GM18858 (cell line): ENCODE results near the gene EIF4E3.

Experiments
- ATAC-seq: cut with Tn5 transposase; IDR thresholded peaks from one replicate; pipeline ENCODE4 v1.9.1; 2021; ENCODE audit not compliant: unreplicated experiment

Gene EIF4E3

DNA sequence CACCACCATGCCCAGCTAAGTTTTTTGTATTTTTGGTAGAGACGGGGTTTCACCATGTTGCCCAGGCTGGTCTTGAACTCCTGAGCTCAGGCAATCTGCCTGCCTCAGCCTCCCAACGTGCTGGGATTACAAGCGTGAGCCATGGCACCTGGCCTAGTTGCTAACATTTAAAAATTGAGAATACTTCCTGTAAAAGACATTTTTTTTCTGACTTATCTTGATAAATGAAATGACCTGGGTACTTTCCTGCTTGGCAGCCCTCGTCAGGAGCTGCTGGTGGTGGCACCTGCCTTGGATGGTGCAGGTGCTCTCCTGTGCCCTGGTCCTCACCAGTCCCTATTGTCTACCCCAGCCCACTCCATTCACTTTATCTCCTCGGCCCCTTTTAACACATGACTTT, 74.8 kb downstream of the EIF4E3 start:
- ATAC-seq: no peak

DNA sequence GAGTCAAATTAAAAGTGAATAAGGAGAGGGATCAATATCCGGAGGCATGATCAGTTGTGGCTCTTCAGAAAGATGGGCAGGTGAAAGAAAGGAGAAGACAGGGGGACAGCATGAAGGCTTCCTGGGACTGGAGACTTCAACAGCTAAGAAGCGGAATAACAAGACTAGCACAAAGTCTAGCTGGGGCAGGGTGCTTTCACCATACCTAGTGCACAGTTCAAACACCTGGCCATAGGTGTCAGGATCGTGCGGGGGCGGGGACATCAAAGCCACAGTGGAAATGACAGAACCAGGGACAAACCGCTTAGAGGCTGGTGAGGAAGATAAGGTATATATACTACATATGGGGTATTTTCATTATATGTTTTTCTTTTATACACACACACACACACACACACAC, 75.4 kb downstream of the EIF4E3 start:
- ATAC-seq: no peak

DNA sequence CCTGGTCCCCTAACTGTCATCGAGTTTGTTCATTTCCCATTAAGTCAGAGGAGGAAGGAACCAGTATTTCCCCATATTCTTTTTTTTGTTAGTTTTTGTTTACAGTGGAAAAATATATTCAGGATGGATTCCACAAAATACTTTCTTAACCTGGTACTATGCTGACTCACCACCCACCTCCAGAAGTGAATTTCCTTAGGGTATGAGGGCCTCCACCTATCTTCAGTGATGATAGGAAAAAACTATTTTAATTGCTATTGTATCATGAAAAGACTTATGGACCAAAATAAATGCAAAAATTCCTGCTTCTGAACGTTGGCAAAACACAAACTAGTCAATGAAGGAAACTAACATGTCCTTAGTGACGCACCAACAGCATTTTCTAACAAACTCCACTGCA, 77.5 kb downstream of the EIF4E3 start:
- no peak for ATAC-seq

DNA sequence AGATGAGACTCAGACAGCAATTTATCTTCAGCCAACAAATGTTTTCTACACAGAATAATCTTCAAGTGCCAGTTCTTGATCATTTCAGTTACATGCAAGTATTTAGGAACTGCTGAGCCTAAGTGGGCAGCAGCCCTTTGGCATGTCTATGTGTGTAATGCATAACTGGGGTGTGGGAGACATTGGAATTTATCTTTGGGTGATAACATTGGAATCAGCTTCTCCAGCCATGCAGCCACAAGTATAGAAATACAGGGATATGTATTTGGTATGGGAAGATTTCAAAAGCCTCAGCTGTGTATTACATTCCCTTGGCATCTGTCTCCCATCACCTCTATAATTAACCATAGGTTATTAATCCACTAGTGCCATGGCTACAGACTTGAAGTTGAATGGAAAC, 78.2 kb downstream of the EIF4E3 start:
- ATAC-seq: no peak

DNA sequence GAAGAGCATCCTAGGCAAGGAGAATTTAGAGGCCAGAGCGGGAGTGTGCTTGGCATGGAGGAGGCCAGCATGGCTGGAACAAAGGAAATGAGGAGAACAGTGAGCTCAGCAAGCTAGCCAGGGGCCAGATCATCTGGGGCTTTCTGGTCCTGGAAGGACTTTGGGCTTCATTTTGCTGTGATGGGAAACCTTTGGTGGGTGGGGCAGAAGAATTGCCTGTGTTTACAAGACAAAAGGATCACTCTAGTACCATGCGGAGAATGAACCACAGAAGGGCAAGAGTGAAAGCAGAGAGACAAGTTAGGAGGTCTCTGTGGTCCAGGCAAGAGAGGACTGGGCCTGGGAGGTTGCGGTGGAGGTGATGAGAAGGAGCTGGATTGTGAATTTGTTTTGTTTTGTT, 80.1 kb downstream of the EIF4E3 start:
- ATAC-seq: no peak

DNA sequence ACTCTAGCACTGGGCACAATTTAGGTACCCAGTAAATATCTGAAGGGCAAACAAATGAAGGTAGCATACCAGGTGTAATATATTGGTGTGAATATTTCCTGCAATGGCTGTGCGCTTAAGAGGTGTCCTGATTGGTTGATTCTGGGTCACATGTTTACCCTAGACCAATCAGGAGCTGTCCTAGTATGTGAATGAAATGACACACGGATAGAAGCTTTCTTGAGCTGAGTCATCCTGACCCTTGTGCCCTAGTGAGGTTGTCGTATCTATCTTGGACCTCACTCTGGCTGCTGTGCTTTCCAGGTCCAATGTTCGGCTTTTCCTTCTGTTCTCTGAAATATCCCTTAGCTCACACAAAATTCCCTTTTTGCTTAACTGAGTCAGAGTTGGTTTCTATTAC, 83.5 kb downstream of the EIF4E3 start:
- ATAC-seq: no peak

DNA sequence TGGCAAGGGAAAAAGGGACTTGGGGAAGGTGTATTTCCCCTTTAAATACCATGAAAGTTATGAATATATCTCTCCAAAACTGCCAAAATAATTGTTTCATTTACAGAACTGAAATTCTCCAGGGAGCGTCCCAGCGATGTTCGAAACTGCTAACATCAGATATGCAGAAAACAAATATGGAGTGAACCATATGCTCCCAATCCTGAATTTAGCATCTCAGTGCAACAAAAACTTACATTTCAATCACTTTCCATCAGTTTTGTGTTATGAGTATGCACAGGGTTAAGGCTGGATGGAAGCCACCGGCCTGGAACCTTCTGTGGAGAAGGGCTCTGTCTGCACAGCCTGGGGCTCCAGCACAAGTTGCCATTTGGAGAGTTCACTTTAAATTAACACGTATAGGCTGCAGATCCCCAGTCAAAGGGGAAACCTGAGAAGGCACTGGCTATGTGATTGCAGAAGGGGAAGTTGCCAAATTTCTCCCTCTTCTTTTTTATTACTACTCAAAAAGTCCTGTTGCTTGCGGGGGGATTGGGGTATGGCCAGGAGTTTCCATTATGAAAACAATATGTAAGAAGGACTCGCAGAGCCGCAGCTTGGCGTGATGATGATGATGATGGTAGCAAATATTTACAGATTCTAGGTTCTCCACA, 84.7 kb downstream of the EIF4E3 start:
- ATAC-seq: no peak

DNA sequence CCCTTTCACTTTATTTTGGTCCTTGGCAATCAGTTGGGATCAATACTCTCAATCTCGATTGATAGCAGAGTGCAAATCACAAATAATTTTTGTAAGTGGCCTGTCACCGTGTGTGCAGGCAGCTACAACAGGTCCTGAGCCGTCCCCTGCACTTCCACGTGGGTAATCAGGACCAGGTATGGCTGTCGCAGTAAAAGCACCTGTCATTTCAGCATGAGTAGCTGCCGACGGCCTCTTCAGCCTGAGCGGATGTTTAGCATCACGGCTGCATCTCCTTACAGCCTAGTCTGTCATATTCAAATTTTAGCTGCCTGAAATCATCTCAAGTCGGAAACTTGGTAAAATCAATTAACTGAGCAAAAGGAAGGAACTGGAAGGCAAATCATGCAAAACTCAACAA, 88.7 kb downstream of the EIF4E3 start:
- no peak for ATAC-seq

DNA sequence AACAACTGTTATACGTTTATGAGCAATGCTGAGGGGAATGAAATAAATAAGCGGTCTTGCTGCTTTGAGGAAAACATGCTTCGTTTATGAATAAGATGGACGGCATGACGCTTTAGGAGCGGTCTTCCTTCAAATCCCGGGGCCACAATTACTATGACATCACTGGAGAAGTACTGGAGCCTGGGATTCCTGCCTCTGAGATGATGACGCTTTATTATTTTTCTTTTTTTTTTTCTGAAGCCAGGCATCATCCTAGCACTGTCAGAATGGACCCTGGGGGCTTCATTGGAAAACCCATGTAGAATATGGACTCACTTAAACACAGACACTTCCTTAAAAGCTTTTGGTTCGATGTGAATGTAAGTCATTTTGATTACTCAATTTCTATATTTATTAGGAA, 89.2 kb downstream of the EIF4E3 start:
- ATAC-seq: no peak

DNA sequence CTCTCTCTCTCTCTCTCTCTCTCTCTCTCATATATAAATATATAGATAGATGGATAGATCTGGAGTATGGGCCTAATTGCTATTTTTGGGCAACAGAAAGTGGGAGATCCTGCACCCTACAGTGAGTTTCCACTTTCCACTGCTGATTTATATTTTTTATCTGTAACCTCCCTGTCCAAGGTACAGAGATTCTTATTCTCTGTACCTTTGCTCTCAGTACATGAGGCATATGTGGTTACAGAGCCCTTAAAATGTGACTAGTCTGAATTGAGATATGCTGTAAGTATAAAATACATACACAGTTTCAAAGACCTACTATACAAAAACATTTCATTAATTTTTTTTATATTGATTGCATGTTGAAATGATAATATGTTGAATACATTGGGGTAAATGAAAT, 90.5 kb downstream of the EIF4E3 start:
- ATAC-seq: no peak

DNA sequence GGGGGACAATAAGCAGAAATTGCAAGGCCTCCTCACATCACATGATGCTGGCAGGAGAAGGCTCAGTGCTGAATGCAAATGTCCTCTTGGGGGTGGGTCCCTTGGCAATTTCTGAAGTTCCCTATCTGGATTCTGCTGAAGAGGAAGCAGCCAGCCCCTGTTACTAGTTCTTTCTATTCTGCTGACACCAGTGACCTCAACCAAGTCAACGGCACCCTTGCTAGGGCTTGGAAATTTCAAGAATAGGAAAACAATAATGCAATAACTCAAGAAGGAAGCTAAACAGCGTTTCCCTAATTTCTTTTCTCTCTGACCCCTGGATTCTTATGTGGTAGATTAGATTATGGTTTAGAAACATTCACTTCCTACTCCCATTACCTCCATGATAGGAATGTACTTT, 95.5 kb downstream of the EIF4E3 start:
- ATAC-seq: no peak

DNA sequence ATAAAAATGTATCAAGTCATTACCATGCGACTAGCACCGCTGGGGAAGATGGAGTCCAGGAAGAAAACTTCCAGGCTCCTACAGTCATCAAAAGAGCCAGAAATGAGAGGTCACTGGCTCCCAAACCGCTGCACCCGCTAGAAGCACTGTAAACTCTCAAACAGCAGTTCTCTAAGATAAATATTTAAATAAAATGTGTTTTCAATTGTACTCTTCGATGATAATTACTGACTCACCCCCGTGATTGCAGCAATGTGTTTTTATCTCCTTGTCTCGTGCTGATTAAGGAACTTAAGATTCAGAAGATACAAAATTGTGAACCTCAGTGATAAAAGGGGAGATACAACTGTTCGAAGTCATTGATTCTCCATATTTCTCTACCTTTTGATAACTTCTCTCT, 95.9 kb downstream of the EIF4E3 start:
- no peak for ATAC-seq

DNA sequence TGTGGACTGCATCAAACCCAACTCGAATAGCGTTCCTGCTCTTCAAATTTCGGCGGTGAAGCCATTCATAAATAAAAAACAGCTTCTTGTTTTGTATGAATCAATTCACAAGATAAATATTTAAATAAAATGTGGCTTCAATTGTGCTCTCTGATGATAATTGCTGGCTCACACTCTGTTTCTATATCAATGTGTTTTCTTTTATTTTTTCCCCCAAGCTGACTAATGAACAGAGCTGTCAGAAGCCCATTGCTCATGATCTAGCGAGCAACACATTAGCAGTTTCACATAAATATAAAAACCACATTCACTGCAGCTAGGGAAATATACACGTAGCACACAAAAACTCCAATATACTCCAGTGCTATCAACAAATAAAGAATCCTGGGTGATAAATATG, 96.7 kb downstream of the EIF4E3 start:
- ATAC-seq: no peak

DNA sequence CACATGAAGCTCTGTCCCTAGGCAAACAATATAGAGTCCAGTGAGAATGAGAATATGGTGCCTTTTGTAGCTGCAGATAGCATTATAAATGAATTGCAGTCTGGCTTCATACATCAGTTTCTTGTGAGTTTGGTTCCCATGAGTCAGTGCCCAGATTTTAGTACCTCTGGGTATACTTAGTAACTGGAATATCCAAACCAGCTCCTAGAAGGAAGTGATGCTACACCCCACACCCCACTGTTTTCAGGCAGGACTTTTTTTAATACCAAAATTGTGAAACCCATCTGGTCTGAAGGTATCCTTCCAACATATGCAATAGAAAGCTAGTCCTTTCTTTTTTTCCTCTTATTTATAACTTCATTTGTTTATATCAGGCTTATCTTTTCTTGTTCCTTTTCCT, 99.5 kb downstream of the EIF4E3 start:
- ATAC-seq: no peak
